GM18526 (cell line): ENCODE data around the gene MAST2.

ENCODE experiments used
- POLR2A ChIP-seq: IDR thresholded peaks from 3 replicates; pipeline ENCODE4 v1.6.1; 2011; ENCODE audit not compliant: insufficient read length; ENCODE audit errors: extremely low read depth

MAST2 gene

GRCh38 chr1:45803299-45803780 lies at the start of gene MAST2:
Gene MAST2, plus strand, starts transcription at chr1:45803612. Its CDS starts 284 bp downstream, at chr1:45803896.
- peak; percentile 68 for TF ChIP-seq POLR2A

DNA sequence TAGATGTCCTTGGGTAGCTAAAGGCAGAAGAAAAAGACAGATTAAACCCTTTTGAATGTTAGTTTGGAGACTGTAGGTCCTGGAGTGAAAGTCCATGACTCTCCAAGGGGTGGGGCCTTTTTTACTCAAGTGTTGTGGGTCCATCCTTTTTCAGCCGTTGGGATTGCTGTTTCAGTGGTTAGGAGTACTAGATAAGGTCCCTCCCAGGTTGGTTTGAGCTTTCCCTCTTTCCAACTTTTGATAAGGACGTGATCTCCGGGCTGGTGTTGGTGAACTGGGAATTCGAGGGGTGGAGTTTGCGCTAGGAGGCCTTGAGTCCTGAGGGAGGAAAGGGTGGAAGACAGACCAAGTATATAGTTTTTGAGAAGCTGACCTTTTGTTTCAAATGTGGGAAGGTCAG lies 47.7 kb upstream of the MAST2 start:
- TF ChIP-seq POLR2A, result no peak

DNA sequence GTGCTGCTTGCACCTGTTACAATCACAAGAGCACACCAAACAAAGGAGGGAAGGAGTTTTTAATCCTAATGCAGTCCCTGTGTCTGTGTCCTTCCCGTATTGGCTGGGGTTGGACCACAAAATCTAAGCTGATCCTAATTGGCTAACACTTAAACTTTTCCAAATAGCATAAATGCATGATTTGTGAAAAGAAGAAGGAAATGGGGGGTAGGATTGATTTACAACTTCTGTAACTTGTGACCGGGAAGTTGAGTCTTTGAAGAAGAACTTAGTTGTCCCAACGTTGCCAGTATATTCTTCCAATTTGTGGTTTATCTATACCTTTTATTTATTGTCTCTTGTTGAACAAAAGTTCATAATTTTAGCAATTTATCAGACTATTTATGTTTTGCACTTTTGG lies 41.1 kb upstream of the MAST2 start:
- TF ChIP-seq POLR2A, result no peak

DNA sequence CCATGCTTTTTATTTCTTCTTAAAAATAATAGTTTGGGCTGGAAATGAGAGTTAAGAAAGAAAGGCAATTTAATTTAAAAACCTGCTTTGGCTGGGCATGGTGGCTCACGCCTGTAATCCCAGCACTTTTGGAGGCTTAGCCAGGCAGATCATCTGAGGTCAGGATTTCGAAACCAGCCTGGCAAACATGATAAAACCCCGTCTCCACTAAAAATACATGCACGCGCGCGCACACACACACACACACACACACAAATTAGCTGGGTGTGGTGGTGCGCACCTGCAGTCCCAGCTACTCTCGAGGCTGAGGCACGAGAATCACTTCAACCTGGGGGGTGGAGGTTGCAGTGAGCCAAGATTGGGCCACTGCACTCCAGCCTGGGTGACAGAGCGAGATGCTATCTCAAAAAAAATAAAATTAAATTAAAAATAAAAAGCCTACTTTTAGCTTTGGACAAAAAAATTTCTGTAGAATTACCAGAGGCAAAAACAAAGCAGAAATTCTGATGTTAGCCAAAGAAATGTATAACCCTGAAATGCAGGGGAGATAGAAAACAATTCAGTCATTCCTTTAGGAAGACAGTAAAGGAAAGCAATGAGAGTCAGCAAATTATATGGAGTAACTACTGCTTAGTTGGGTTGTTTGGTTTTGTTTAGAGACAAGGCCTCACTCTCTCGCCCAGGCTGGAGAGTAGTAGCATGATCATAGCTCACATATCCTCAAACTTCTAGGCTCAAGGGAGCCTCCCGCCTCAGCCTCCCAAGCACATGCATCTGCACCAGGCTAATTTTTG lies 37.2 kb upstream of the MAST2 start:
- no peak for TF ChIP-seq POLR2A

GRCh38 chr1:45767035-45767434 lies 36.4 kb upstream of the MAST2 start:
- no peak for TF ChIP-seq POLR2A

DNA sequence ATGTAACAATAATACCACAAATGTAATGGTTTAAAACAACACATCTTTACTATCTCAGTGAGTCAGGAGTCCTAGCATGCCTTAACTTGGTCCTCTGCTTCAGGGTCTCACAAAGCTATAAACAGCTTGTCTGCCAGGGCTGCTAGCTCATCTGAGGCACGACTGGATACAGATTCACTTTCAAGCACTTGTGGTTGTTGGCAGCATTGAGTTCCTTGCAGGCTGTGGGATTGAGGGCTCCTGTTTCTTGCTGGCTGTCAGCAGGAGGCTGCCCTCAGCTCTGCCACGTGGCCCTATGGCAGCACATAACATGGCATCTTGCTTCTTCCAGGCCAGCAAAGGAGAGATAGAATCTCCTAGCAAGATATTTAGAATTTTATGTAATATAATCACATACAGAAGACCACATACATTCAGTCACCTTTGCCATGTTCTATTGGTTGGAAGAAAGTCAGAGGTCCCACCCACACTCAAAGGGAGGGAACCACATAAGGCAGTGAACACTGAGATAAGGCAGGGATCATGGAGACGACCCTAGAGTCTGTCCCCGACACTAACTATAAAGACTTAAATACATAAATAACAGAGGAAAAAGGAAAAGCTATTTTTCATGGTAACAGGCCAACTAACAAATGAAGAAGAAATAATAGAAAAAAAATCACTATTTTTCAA lies 34.0 kb upstream of the MAST2 start:
- TF ChIP-seq POLR2A, result no peak

- no peak for TF ChIP-seq POLR2A
Measured at GRCh38 chr1:45772971-45773370, 30.4 kb upstream of the MAST2 start.

- no peak for TF ChIP-seq POLR2A
Measured at GRCh38 chr1:45775794-45776193, 27.6 kb upstream of the MAST2 start.

- TF ChIP-seq POLR2A, result no peak
Measured at GRCh38 chr1:45785583-45785982, 17.8 kb upstream of the MAST2 start.

DNA sequence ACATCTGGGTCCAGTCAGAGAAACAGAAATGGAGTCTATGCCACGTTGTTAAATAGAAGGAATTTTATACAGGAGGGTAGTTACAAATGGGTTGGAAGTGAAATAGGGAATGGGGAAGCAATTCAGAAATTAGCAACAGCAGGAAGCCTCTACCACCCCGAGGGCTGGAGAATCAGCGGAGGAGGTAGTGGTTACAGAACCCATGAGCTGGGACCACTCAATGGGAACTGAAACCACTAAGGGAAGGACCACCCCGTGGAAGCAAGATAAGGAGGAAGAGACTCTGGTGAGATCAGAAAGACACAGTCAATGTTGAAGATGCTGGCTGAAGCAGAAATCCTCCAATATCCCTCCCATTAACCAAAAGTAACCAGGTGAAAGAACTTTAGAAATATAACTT lies 15.5 kb upstream of the MAST2 start:
- TF ChIP-seq POLR2A, result no peak

DNA sequence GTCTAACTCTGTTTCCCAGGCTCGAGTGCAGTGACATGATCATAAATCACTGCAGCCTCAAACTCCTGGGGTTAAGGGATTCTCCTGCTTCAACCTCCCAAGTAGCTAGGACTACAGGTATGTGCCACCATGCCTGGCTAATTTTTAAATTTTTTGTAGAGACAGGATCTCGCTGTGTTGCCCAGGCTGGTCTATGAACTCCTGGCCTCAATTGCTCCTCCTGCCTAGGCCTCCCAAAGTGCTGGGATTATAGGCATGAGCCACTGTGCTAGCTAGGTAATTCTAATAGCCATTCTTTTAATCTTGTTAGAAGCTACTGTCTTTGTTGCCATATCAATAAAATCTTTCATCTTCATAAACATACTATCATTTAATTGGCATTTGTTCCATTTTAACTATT lies 13.8 kb upstream of the MAST2 start:
- TF ChIP-seq POLR2A, result no peak

- TF ChIP-seq POLR2A, result no peak
Measured at GRCh38 chr1:45792744-45793143, 10.7 kb upstream of the MAST2 start.

DNA sequence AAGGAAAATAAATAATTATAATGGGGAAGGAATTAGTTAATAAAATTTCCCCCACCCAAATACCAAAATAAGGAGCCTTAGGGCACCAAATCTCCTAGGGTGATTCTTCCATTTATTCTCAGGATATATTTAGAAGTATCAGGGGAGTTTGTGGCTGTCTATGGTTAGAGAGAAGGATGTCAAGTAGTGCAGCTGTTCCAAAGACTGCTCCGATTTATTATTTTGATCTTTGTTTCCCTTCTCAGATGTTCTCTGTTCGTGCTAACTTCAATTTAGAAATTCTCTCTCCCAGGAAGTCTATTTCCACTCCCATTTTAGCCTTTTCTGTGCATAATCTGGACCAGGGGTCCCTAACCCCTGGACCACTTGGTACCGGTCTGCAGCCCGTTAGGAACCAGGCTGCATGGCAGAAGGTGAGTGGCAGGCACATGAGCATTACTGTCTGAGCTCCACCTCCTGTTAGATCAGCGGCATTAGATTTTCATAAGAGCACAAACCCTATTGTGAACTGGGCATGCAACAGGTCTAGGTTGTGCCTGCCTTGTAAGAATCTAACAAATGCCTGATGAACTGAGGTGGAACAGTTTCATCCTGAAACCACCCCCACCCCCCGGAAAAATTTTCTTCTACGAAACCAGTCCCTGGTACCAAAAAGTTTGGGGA lies 9.3 kb upstream of the MAST2 start:
- no peak for TF ChIP-seq POLR2A

- no peak for TF ChIP-seq POLR2A
Measured at GRCh38 chr1:45796381-45796780, 7.0 kb upstream of the MAST2 start.

GRCh38 chr1:45796946-45797345 lies 6.5 kb upstream of the MAST2 start:
- TF ChIP-seq POLR2A, result no peak

DNA sequence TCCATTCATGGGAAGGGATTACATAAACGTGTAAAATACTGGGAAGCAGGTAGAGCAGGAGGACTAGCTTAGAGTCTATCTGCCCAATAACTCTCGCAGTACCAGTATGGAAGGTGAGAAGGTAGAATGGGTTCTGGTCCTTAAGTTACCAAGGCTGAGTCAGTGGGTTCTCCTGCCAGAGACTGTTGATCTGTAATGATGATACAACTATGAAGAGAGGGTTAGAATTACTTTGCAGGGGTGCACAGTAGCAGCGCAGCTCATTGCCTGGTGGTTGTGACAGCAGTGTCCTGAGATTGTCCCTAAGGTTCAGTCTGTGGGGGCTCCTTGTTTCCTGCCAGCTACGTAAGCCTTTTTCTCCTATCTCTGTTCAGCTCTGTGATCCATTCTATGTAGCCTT lies 2.5 kb upstream of the MAST2 start:
- TF ChIP-seq POLR2A, result no peak
